Activated T-helper 2 cell treated with anti-CD3 and anti-CD28 coated beads, Interferon-gamma antibody, Interleukin-2, Interleukin-4, amounts not matched to agents 10 μg/mL and 5 μg/mL and 100 μg/mL, durations not matched to agents 14 hours and 24 hours and 36 hours (primary cell): ENCODE data around the gene TAS1R2. TPM values are rescaled to one million over a fixed set of nuclear protein-coding genes. Genes with fewer than 3 reads are reported as not detected.

Experiments
- DNase-seq: peaks from one replicate; pipeline ENCODE4 v3.0.0; 2021; ENCODE audit warnings: low spot score
- H3K27ac Mint-ChIP-seq: one replicate; pipeline ENCODE4 v1.8.0; 2021; ENCODE audit warnings: mixed read lengths
- H3K27me3 Mint-ChIP-seq: one replicate; pipeline ENCODE4 v1.8.0; 2021; ENCODE audit warnings: low read depth, mixed read lengths
- H3K36me3 Mint-ChIP-seq: one replicate; pipeline ENCODE4 v1.8.0; 2021; ENCODE audit warnings: low read depth, mixed read lengths
- H3K4me1 Mint-ChIP-seq: one replicate; pipeline ENCODE4 v1.8.0; 2021; ENCODE audit warnings: low read depth, mixed read lengths
- H3K4me3 Mint-ChIP-seq: one replicate; pipeline ENCODE4 v1.8.0; 2021; ENCODE audit warnings: low read depth, mild to moderate bottlenecking, moderate library complexity, mixed read lengths
- H3K9me3 Mint-ChIP-seq: one replicate; pipeline ENCODE4 v1.8.0; 2021; ENCODE audit warnings: mixed read lengths
- intact Hi-C: fragments of 100-400 bp; cut with micrococcal nuclease; formaldehyde crosslinking; loops from one replicate; pipeline ENCODE4 v1.15.1; 2023
- total RNA-seq: library from RNA; stranded (reverse); gene quantifications from 2 replicates; pipeline ENCODE4 v1.2.3, GENCODE V29; 2022

The TAS1R2 gene
- total RNA-seq, 1 donor from 2014 or later = not detected

DNA sequence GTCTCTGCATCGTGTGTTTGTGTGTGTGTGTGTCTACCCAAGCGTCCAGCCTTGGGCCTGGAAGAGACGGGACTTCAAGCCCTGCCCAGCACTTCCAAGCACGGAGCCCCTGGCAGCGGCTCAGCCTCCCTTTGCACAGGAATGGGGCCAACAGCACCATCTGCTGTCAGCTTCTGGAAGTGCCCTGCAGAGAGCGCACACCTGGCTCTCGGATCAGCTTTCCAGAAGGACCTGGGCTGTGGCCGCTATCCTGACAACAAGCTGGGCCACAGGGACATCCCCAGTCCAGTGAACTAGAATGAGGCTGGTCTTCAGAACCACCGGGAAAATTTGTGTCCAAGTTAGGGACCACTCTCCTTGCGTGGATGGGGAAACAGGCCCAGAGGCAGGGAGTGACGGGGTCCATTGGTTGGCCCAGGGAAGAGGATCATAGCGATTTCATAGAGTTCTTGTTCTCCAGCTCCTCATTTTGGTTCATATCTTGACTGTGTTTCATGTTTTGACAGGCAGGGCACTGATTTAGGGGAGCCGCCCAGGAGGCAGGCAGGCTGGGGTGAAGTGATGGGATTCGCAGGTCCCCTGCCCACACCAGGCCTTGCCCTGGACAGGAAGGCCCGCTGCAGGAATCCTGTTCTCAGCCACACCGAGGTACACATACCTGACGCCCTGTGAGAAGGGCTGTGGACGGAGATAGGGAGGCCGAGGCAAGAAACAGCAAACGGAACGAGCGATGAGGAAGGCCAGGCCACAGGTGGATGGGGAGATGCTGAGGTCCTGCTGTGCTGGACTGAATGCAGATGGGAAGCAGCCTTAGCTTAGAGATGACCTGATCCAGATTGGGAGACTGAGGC lies 38.4 kb downstream of the TAS1R2 start:
- Mint-ChIP-seq H3K4me3 (no peak overlapping the region), H3K9me3 (no peaks in the 10 kb centered on the region), H3K27ac (no peak overlapping the region), H3K36me3 (no peaks in the 10 kb centered on the region), H3K27me3 (peaks cover 30% of the 10 kb centered on the region), H3K4me1 (no peaks in the 10 kb centered on the region)
- DNase-seq = peak; percentile 30
- intact Hi-C loops = no loop called here

DNA sequence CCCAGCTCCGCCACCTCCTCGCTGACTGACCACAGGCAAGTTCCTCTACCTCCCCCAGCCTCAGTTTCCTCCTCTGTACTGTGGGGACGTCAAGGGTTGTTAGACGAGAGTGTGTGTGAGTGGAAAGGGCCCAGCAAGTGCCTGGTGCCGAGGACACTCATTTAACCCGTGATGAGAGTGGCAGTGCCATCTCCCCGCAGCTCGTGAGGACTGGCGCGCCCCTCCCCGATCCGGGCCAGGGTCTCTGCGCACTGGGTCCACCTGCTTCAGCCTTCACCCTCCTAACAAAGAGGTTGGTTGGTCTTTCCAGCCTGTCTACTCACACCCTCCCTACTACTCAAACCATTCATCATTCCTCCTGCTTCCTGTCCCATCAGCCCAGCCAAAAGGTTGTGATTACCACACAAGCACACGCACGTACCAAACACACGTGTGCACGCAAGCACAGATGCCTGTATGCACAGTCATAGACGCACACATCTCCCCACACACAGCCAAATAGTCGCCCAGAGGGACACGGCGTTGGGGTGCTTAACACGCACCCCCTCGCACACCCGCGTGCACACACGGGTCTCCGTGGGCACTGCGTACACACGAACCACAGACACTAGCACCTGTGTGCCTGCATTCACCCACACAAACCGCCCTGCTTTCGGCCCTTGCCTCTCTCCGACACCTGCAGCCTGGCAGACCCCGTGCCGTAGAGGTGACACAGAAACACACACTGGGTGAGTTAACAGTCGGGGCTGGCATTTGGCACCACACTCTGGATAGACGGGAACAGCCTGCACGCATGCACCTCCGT lies 39.3 kb downstream of the TAS1R2 start:
- Mint-ChIP-seq H3K27ac (no peak overlapping the region), H3K4me1 (no peaks in the 10 kb centered on the region), H3K9me3 (no peaks in the 10 kb centered on the region), H3K27me3 (peaks cover 30% of the 10 kb centered on the region), H3K36me3 (no peaks in the 10 kb centered on the region), H3K4me3 (no peak overlapping the region)
- intact Hi-C loops = no loop called here
- DNase-seq = no peak

DNA sequence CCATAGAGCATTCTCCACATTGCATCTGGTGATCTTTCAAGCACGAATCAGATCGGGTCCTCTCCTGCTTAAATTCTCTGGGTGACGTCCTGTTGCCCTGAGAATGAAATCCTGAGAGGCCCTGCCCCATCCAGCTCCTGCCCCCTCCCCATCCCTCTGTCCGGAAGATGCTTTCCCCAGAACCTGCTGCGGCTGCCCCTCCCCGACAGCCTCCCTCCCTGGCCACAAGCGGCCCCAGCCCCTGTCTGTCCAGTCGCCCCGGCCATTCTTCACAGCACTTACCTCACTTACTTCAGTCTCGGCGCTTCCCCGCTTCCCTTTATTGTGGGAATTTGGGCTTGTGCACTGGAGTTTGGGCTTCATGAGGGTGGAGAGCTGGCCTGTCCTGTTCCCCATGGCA lies 40.3 kb downstream of the TAS1R2 start:
- H3K27me3 Mint-ChIP-seq = peaks cover 30% of the 10 kb centered on the region
- H3K4me1 Mint-ChIP-seq = no peaks in the 10 kb centered on the region
- no peaks in the 10 kb centered on the region for H3K36me3 Mint-ChIP-seq
- no peak overlapping the region for H3K4me3 Mint-ChIP-seq
- intact Hi-C loops = no loop called here
- H3K27ac Mint-ChIP-seq = no peak overlapping the region
- no peaks in the 10 kb centered on the region for H3K9me3 Mint-ChIP-seq
- DNase-seq = no peak

DNA sequence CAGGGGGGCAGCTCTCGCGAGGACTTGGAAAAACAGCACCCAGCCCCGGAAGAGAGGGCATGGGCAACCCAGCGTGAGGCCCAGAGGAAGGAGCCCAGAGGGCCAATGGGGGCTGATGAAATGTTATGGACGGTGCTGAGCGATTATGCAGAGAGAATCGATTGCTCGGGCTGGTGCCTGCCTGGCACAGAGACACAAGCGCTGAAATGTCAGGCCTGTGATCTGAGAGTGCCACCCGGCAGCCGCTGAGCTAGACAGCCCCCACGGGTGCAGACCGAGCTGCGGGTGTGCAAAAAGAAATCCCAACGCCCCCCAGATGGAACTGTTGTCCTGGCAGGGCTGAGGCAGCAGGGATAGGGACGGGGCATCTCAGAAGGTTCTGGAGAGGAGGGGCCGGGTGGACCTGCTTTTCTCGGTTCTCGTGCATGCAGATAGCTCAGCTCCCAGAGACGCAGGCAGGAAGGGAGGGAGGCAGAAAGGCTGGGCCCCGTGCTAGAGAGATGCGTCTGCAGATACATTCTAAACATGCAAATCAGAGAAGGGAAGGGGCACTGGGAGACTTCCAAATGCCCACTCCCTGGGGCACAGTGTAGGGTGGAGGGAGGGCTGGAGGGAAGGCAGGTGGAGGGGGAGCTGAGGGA lies 41.5 kb downstream of the TAS1R2 start:
- Mint-ChIP-seq H3K4me3 (no peak overlapping the region), H3K36me3 (no peaks in the 10 kb centered on the region), H3K4me1 (no peaks in the 10 kb centered on the region), H3K27me3 (peaks cover 30% of the 10 kb centered on the region), H3K9me3 (no peaks in the 10 kb centered on the region), H3K27ac (no peak overlapping the region)
- intact Hi-C loops = no loop called here
- DNase-seq = no peak

DNA sequence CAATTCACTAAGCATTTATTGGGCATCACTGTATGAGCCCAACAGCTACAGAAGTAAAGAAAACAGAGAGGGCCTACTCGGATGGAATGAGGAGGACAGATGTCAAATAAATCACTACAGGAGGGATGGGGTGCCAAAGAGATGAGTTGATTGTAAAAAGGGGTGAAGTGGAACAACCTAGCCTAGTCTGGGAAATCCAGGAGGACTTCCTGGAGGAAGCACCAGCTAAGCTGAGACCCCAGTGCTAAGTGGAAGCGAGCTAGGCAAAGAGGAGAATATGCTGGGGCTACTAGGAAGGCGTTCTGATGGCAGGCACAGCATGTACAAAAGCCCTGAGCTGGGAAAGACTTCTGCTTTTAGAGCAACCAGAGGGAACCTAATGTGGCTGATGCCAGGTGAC lies 42.1 kb downstream of the TAS1R2 start:
- Mint-ChIP-seq H3K9me3 (no peaks in the 10 kb centered on the region), H3K4me1 (no peaks in the 10 kb centered on the region), H3K27ac (no peak overlapping the region), H3K27me3 (peaks cover 34% of the 10 kb centered on the region), H3K4me3 (no peak overlapping the region), H3K36me3 (no peaks in the 10 kb centered on the region)
- intact Hi-C loops = no loop called here
- DNase-seq = no peak

DNA sequence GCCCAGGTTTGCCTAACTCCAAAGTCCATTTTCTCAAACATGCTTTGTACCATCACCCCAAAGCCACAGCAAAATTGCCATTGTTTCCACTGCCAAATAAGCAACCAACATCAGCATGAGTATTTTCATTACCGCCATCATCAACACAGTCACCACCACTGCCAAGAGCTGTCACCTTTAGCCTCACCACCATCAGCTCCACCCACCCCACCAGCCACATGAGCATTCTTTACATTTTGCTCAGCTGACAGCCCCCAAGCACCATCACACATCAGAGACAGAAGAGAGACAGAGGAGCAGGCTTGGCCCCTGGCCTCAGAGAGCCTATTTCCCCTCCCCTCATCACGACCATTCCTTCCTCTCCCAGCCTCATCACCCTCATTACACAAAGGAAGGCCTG lies 42.7 kb downstream of the TAS1R2 start:
- Mint-ChIP-seq H3K27ac (no peak overlapping the region), H3K4me3 (no peak overlapping the region), H3K36me3 (no peaks in the 10 kb centered on the region), H3K9me3 (no peaks in the 10 kb centered on the region), H3K4me1 (no peaks in the 10 kb centered on the region), H3K27me3 (peaks cover 37% of the 10 kb centered on the region)
- DNase-seq = no peak
- intact Hi-C loops = no loop called here

DNA sequence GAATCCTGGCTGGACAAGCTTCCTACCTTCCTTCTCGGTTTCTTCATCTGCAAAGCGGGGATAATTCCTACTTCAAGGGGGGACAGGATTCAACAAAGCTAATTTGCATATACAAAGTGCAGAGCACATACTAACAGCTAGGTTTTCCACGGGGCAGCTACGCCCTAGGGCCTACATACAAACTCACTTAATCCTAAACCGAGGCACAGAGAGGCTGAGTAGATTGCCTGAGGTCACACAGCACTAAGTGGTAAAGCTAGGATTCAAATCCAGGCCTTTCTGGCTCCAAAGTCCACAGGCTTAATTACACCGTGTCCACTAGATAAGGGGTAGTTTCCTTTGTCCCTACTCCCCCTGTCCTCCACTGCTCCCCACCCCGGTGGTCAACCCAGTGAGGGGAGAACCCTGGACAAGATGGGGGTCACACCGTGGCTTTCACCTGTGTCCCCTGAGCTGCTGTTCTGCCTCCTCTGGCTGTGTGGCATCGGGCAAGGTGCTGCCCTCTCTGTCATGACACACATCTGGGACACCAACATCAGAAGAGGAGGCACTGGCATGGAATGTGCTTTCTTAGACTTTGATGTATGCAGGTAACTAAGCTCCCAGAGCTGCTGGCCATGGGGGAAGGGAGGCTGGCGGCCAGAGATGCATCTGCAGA lies 44.5 kb downstream of the TAS1R2 start:
- Mint-ChIP-seq H3K36me3 (no peaks in the 10 kb centered on the region), H3K27me3 (peaks cover 37% of the 10 kb centered on the region), H3K4me3 (no peak overlapping the region), H3K4me1 (no peaks in the 10 kb centered on the region), H3K27ac (no peak overlapping the region), H3K9me3 (no peaks in the 10 kb centered on the region)
- intact Hi-C loops = no loop called here
- DNase-seq = no peak

DNA sequence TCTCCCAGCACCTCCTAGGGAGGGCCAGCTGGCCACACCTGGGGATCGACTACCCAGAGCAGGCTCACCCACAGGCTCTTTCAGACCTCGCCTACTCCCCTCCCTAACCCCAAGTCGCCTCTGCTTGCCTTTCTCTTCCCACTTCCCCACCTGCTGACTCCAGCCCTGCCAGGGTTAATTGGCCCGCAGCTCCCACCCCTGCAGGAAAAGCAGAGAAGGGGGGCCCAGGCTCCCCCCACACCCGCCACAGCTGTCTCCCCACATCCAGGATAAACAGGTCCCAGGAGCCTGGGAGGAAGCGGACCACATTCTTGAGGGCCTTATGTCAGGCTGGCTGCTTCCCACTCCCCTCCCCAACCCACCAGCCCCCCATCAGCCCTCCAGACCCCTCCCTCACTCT lies 45.0 kb downstream of the TAS1R2 start:
- peaks cover 37% of the 10 kb centered on the region for H3K27me3 Mint-ChIP-seq
- no peak overlapping the region for H3K27ac Mint-ChIP-seq
- H3K4me1 Mint-ChIP-seq = no peaks in the 10 kb centered on the region
- H3K9me3 Mint-ChIP-seq = no peaks in the 10 kb centered on the region
- H3K4me3 Mint-ChIP-seq = no peak overlapping the region
- DNase-seq = no peak
- intact Hi-C loops = no loop called here
- H3K36me3 Mint-ChIP-seq = no peaks in the 10 kb centered on the region

DNA sequence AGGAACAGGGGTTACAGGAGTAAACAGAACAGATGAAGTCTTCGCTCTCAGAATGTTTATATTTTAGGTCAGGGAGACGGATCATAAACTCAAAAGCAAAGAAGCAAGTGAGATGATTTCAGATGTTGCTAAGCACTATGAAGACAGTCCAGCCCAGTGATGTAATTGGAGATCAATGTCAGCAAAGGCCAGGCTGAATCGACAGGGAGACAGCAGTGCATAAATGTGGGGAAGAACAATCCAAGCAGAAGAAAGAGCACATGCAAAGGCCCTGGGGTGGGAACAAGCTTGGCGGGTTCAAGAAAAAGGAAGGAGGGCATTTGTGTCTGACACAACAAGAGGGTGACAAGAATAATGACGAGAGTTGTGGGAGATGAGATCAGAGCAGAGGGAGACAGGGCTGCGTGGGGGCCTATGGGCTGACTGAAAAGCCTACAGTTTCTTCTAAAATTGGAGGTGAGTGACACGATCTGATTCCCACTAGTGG lies 47.0 kb downstream of the TAS1R2 start:
- H3K27me3 Mint-ChIP-seq = peaks cover 31% of the 10 kb centered on the region
- no peak overlapping the region for H3K27ac Mint-ChIP-seq
- H3K4me1 Mint-ChIP-seq = no peaks in the 10 kb centered on the region
- H3K36me3 Mint-ChIP-seq = no peaks in the 10 kb centered on the region
- H3K9me3 Mint-ChIP-seq = no peaks in the 10 kb centered on the region
- DNase-seq = no peak
- H3K4me3 Mint-ChIP-seq = no peak overlapping the region
- intact Hi-C loops = no loop called here

DNA sequence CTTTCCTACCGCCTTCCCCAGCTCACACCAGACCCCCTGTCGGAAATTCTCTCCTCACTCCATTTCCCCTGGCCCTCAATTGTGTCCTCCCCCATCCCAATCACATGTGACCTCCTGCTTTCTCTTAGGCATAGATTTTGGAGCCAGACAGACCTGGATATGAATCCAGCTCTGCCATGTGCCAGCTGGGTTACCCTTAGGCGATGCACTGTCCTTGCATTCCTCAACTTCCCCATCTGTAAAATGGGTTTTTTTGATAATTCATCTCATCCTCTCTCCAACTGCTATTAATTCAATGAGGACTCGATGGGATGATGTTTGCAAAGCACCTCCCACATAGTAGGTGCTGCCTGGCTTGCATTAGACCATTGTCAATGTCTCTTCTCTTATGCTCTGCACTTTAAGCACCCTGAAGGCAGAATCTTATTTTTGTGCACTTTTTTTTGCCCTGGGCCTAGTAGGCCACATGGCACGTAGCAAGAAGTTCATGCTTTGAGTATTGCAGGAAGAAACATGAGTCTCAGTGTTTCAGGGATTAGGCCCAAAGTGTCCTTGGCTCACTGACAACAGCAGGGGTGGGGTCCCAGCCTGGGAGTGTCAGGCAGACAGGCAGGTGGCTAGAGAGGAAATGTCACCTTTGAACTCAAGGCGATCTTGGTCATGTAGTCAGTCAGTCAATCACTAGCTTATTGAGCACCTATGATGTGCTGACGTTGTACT lies 47.6 kb downstream of the TAS1R2 start:
- H3K27me3 Mint-ChIP-seq = peaks cover 25% of the 10 kb centered on the region
- no peak overlapping the region for H3K27ac Mint-ChIP-seq
- H3K9me3 Mint-ChIP-seq = no peaks in the 10 kb centered on the region
- no peaks in the 10 kb centered on the region for H3K4me1 Mint-ChIP-seq
- no peak overlapping the region for H3K4me3 Mint-ChIP-seq
- no peaks in the 10 kb centered on the region for H3K36me3 Mint-ChIP-seq
- intact Hi-C loops = no loop called here
- DNase-seq = no peak

DNA sequence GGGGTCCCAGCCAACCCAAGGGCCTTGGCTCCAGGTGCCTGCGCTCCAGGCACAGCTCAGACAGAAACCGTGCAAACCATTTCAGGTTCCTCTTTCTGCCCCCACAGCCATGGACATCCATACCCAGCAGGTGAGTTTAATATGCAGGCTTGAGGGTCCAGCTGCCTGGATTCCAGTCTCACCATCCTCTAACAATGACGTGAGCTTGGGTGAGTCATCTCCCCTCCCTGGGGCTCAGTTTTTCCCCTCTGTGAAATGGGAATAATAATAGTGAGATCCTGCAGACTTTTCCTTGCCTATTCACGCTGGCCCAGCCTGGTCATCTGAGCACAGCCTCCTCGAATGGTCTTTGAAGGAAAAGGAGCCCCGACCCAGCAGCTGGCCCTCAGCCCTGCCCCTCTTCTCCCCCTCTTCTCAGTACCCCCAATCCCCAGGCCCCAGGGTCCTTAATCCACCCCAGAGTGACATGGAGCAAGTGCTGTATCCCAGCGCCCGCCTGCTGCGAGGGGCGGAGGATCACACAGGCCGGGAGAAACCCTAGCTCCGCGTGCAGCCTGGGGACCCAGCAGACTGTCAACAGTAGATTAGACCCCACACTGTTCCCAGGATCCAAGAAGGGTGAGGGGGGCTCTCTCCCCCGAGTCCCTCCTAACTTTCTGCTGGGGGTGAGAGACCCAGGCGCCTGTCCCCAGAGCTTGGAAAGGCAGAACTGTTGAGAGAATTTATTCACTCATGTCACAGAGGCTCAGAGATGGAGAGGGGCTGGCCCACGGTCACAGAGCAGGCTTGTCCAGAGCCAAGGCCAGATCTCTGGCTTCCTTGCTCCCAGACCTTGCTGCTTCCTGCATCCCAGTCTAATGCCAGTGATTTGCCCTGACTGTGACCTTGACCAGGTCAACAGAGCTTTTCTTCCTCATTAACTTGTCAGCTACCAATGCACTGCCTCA lies 49.2 kb downstream of the TAS1R2 start:
- no peaks in the 10 kb centered on the region for H3K4me1 Mint-ChIP-seq
- no peaks in the 10 kb centered on the region for H3K36me3 Mint-ChIP-seq

More for the DNA sequence above, 49.2 kb downstream of the TAS1R2 start:
- no peaks in the 10 kb centered on the region for H3K9me3 Mint-ChIP-seq
- peaks cover 19% of the 10 kb centered on the region for H3K27me3 Mint-ChIP-seq
- intact Hi-C loops = no loop called here
- no peak overlapping the region for H3K27ac Mint-ChIP-seq
- no peak overlapping the region for H3K4me3 Mint-ChIP-seq
- no peak for DNase-seq
